GM12873 (cell line): ENCODE measurements around the gene MACROD2.

Experiments used
- CTCF ChIP-seq: IDR thresholded peaks from 2 replicates; pipeline ENCODE4 v1.5.1; 2012; ENCODE audit warnings: low read depth, mild to moderate bottlenecking, moderate library complexity, low read length, control low read depth; ENCODE audit not compliant: insufficient read depth; ENCODE audit errors: missing control alignments

Gene MACROD2

GRCh38 chr20:14432085-14432484 lies 436.8 kb downstream of the MACROD2 start:
- no peak for TF ChIP-seq CTCF

GRCh38 chr20:14432597-14432996 lies 437.3 kb downstream of the MACROD2 start:
- TF ChIP-seq CTCF = no peak

GRCh38 chr20:14434384-14435136 lies 439.2 kb downstream of the MACROD2 start:
- TF ChIP-seq CTCF = no peak

GRCh38 chr20:14441201-14441600 lies 445.9 kb downstream of the MACROD2 start:
- TF ChIP-seq CTCF = no peak

GRCh38 chr20:14444106-14444505 lies 448.8 kb downstream of the MACROD2 start:
- TF ChIP-seq CTCF = no peak

GRCh38 chr20:14445310-14445709 lies 450.0 kb downstream of the MACROD2 start:
- TF ChIP-seq CTCF = no peak

- TF ChIP-seq CTCF = no peak
Observed at GRCh38 chr20:14445902-14446301, 450.6 kb downstream of the MACROD2 start.
